Stimulated activated naive CD8-positive, alpha-beta T cell treated with anti-CD3 and anti-CD28 coated beads, Interleukin-15, amount 100 ng/mL, for 72 hours (primary cell): ENCODE results near the gene TRIM33.
A peak's percentile ranks its signal among the peaks of the same experiment; 100 is the strongest.
"Not testable (repeated sequence)": the region's sequence is repeated elsewhere in the genome, so short reads cannot be mapped to it uniquely, and the experiment has no call there.

ENCODE experiments used
- ATAC-seq: fragments of 150-1000 bp; cut with Tn5 transposase; 2 replicates; pipeline ENCODE4 v1.10.0; 2021; ENCODE audit warnings: mild to moderate bottlenecking, moderate library complexity
- DNase-seq, 2 donors: peaks; one replicate each; pipeline ENCODE4 v3.0.0; 2021 to 2022
- H3K27ac Mint-ChIP-seq, 2 donors: one replicate each; pipeline ENCODE4 v1.8.0; 2022; ENCODE audit warnings: mild to moderate bottlenecking in 2 of 2, mixed read lengths in 2 of 2, moderate library complexity in 2 of 2
- H3K27me3 Mint-ChIP-seq: one replicate; pipeline ENCODE4 v1.8.0; 2022; ENCODE audit warnings: mixed read lengths
- H3K4me1 Mint-ChIP-seq: one replicate; pipeline ENCODE4 v1.8.0; 2022; ENCODE audit warnings: mild to moderate bottlenecking, mixed read lengths
- H3K4me3 Mint-ChIP-seq, 2 donors: one replicate each; pipeline ENCODE4 v1.8.0; 2022; ENCODE audit warnings: mild to moderate bottlenecking in 2 of 2, mixed read lengths in 2 of 2, moderate library complexity in 1 of 2
- H3K9me3 Mint-ChIP-seq, 2 donors: one replicate each; pipeline ENCODE4 v1.8.0; 2022; ENCODE audit warnings: mixed read lengths in 2 of 2

Gene TRIM33

GRCh38 chr1:114492978-114493377, 18.0 kb downstream of the TRIM33 start:
- H3K27ac Mint-ChIP-seq: peak overlapping the region in 1 of 2 donors; percentile 59
- ATAC-seq (no peak), DNase-seq (no peak)
- H3K9me3 Mint-ChIP-seq: peaks cover 4 to 9% of the 10 kb centered on the region in 2 donors
- peaks cover 31% of the 10 kb centered on the region for H3K4me1 Mint-ChIP-seq
- H3K4me3 Mint-ChIP-seq: no peak overlapping the region
- H3K27me3 Mint-ChIP-seq: no peaks in the 10 kb centered on the region

DNA sequence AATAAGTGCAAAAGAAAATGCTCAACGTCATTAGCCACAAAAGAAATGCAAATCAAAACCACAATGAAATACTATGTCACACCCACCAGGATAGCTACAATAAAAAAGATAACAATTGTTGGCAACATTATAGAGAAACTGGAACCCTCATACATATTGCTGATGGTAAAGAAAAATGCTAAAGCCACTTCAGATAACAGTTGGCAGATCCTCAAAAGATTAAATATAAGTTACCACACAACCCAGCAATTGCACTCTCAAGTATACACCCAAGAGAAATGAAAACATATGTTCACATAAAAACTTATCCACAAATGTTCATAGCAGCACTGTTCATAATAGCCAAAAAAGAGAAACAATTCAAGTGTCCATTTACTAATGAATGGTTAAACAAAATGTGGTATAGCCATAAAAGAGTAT, 20.7 kb downstream of the TRIM33 start:
- no peak overlapping the region for H3K27ac Mint-ChIP-seq
- H3K27me3 Mint-ChIP-seq: no peaks in the 10 kb centered on the region
- H3K9me3 Mint-ChIP-seq: peaks cover 6 to 9% of the 10 kb centered on the region in 2 donors
- H3K4me3 Mint-ChIP-seq: no peak overlapping the region
- DNase-seq (no peak), ATAC-seq (no peak)
- peaks cover 34% of the 10 kb centered on the region for H3K4me1 Mint-ChIP-seq

GRCh38 chr1:114488739-114489138, 22.3 kb downstream of the TRIM33 start:
- no peak overlapping the region for H3K27ac Mint-ChIP-seq
- DNase-seq (no peak), ATAC-seq (no peak)
- H3K4me3 Mint-ChIP-seq: no peak overlapping the region
- H3K9me3 Mint-ChIP-seq: peaks cover 5 to 6% of the 10 kb centered on the region in 2 donors
- H3K4me1 Mint-ChIP-seq: peaks cover 34% of the 10 kb centered on the region
- H3K27me3 Mint-ChIP-seq: no peaks in the 10 kb centered on the region

DNA sequence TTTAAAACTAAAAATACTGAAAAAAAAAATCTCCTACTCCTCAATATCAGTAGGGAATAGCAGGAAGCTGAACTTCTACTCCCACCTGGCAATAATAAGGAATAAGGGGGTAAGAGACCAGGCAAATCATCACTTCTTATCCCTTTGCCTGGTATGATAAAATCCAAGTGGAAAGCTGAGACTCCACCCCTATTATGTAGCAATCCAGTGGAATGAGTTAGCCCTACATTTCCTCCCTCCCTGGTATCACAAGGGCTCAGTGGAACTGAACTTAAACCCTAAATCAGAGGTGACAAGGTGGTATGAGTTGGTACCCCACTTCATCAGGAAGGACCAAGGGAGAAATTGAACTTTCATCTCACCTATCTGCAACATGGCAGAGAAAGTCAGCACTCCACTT, 25.7 kb downstream of the TRIM33 start:
- DNase-seq: no peak
- Mint-ChIP-seq H3K27me3 (no peaks in the 10 kb centered on the region), H3K27ac (no peak overlapping the region), H3K9me3 (peaks cover 4 to 13% of the 10 kb centered on the region in 2 donors), H3K4me3 (no peak overlapping the region), H3K4me1 (peaks cover 45% of the 10 kb centered on the region)
- ATAC-seq: no peak

DNA sequence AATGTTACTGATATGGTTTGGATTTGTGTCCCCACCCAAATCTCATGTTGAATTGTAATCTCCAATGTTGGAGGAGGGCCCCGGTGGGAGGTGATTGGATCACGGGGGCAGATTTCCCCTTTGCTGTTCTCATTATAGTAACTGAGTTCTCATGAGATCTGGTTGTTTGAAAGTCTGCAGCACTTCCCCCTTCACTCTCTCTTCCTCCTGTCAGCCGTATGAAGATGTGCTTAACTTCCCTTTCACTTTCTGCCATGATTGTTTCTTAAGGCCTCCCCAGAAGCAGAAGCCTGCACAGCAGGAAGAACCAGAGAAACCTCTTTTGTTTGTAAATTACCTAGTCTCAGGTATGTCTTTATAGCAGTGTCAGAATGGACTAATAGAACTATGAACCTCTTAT, 28.4 kb downstream of the TRIM33 start:
- Mint-ChIP-seq H3K4me1 (peaks cover 40% of the 10 kb centered on the region), H3K4me3 (peak overlapping the region; percentile 16 to 17), H3K9me3 (peaks cover 14 to 20% of the 10 kb centered on the region in 2 donors), H3K27ac (peak overlapping the region in 1 of 2 donors; percentile 5), H3K27me3 (no peaks in the 10 kb centered on the region)
- ATAC-seq (peak; percentile 42), DNase-seq (no peak)

GRCh38 chr1:114479636-114480035, 31.4 kb downstream of the TRIM33 start:
- not testable (repeated sequence) for H3K27me3 Mint-ChIP-seq, H3K27ac Mint-ChIP-seq, H3K4me3 Mint-ChIP-seq, DNase-seq
- peak; percentile 40 for ATAC-seq
- Mint-ChIP-seq H3K4me1 (peaks cover 44% of the 10 kb centered on the region), H3K9me3 (peaks cover 14 to 20% of the 10 kb centered on the region in 2 donors)

- DNase-seq (no peak), ATAC-seq (no peak)
- Mint-ChIP-seq H3K27me3 (no peaks in the 10 kb centered on the region), H3K4me3 (no peak overlapping the region), H3K27ac (no peak overlapping the region), H3K9me3 (peaks cover 14 to 20% of the 10 kb centered on the region in 2 donors), H3K4me1 (peaks cover 44% of the 10 kb centered on the region)
Measured at GRCh38 chr1:114479134-114479533, 31.9 kb downstream of the TRIM33 start.

GRCh38 chr1:114473796-114474195, 37.2 kb downstream of the TRIM33 start:
- H3K27ac Mint-ChIP-seq: no peak overlapping the region
- H3K4me1 Mint-ChIP-seq: peaks cover 43% of the 10 kb centered on the region
- DNase-seq (no peak), ATAC-seq (no peak)
- H3K9me3 Mint-ChIP-seq: peaks cover under 1 to 6% of the 10 kb centered on the region in 2 donors
- no peak overlapping the region for H3K4me3 Mint-ChIP-seq
- H3K27me3 Mint-ChIP-seq: no peaks in the 10 kb centered on the region

DNA sequence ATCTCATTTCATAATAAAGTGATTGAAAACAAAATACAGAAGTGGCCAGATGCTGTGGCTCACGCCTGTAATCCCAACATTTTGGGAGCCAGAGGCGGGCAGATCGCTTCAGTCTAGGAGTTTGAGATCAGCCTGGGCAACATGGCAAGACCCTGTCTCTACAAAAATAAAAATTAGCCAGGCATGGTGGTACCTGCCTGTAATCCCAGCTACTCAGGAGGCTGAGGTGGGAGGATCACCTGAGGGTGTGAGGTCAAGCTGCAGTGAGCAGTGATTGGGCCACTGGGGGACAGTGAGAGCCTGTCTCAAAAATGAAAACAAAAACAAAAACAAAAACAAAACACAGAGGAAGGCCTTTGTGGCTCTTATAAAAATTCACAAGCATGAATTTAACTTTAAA, 38.6 kb downstream of the TRIM33 start:
- H3K9me3 Mint-ChIP-seq: peaks cover 0 to 5% of the 10 kb centered on the region in 2 donors
- ATAC-seq: no peak
- no peaks in the 10 kb centered on the region for H3K27me3 Mint-ChIP-seq
- peak overlapping the region in 1 of 2 donors; percentile 14 for H3K27ac Mint-ChIP-seq
- H3K4me1 Mint-ChIP-seq: peaks cover 47% of the 10 kb centered on the region
- no peak for DNase-seq
- H3K4me3 Mint-ChIP-seq: no peak overlapping the region

GRCh38 chr1:114470681-114471080, 40.3 kb downstream of the TRIM33 start:
- no peak for ATAC-seq

DNA sequence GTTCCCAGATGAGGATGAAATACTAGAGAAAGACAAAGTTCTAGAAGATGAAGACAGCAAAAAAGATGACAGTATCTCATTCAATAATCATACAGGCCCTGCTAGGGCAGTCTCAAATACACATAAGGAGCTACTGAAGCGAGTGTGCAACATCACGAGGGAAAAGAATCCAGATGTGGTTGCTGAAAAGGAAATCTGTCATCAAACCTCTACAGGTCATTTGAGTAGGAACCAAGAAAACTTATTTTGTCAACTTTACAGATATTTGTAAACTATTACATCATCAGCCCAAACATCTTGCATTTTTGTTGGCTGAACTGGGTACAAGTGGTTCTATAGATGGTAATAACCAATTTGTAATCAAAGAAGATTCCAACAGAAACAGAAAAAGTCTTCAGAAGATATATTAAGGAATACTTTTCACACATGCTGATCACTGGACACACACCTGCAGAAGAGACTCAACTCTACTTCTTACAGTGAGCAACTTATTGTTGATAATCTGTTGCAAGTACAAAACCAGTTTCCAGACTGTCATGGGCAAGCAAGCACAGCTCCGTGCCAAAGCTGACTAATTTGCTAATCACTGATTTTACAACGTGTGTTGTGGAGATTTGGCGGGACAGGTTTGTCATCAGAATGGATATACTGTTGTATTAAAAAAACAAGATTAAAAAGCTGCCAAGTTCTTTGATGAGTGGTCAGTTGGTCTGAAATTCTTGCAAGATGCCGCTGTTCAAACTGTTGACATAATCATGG, 42.1 kb downstream of the TRIM33 start:
- Mint-ChIP-seq H3K27ac (no peak overlapping the region), H3K4me1 (peaks cover 47% of the 10 kb centered on the region)
- ATAC-seq: peak; percentile 88

More at GRCh38 chr1:114470681-114471080, 40.3 kb downstream of the TRIM33 start:
- peaks cover 49% of the 10 kb centered on the region for H3K4me1 Mint-ChIP-seq
- no peak overlapping the region for H3K4me3 Mint-ChIP-seq
- no peak overlapping the region for H3K27ac Mint-ChIP-seq
- no peaks in the 10 kb centered on the region for H3K27me3 Mint-ChIP-seq
- DNase-seq: no peak
- peaks cover 0 to 5% of the 10 kb centered on the region in 2 donors for H3K9me3 Mint-ChIP-seq

GRCh38 chr1:114468047-114468446, 43.0 kb downstream of the TRIM33 start:
- Mint-ChIP-seq H3K9me3 (no peaks in the 10 kb centered on the region), H3K4me3 (peak overlapping the region; percentile 30 to 36), H3K4me1 (peaks cover 39% of the 10 kb centered on the region), H3K27ac (peak overlapping the region in 1 of 2 donors; percentile 89), H3K27me3 (no peaks in the 10 kb centered on the region)
- peak; percentile 67 for ATAC-seq
- no peak for DNase-seq

More for the DNA sequence above, 42.1 kb downstream of the TRIM33 start:
- peak in 1 of 2 donors; percentile 26 for DNase-seq
- Mint-ChIP-seq H3K4me3 (peak overlapping the region in 1 of 2 donors; percentile 36), H3K27me3 (no peaks in the 10 kb centered on the region), H3K9me3 (peaks cover 0 to 5% of the 10 kb centered on the region in 2 donors)

DNA sequence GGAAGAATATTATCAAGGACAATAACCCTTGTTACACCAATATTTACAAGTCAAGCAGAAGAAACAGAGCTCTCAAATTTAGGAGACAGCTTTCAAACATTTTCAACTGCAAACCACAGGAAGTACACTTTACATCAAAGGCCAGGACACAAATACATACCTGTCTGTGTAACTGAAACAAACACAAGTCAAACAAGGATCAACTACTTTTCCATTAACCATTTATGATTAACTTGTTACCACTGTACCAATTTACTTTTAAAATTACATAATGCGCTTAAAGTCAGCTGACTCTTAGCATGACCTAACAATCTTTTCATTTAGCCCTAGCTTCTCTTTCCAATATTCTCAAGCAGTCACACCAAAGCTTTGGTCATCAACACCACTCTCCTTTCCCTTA, 43.5 kb downstream of the TRIM33 start:
- no peak for ATAC-seq
- peaks cover 39% of the 10 kb centered on the region for H3K4me1 Mint-ChIP-seq

GRCh38 chr1:114466334-114467014, 44.5 kb downstream of the TRIM33 start:
- H3K27me3 Mint-ChIP-seq: no peaks in the 10 kb centered on the region
- ATAC-seq (no peak), DNase-seq (no peak)
- H3K27ac Mint-ChIP-seq: no peak overlapping the region
- peaks cover 39% of the 10 kb centered on the region for H3K4me1 Mint-ChIP-seq
- H3K9me3 Mint-ChIP-seq: no peaks in the 10 kb centered on the region
- H3K4me3 Mint-ChIP-seq: no peak overlapping the region

More for the DNA sequence above, 43.5 kb downstream of the TRIM33 start:
- Mint-ChIP-seq H3K27ac (no peak overlapping the region), H3K27me3 (no peaks in the 10 kb centered on the region), H3K4me3 (peak overlapping the region; percentile 30 to 36), H3K9me3 (no peaks in the 10 kb centered on the region)
- no peak for DNase-seq

- H3K9me3 Mint-ChIP-seq: no peaks in the 10 kb centered on the region
- no peaks in the 10 kb centered on the region for H3K27me3 Mint-ChIP-seq
- ATAC-seq (no peak), DNase-seq (no peak)
- peaks cover 27% of the 10 kb centered on the region for H3K4me1 Mint-ChIP-seq
- H3K27ac Mint-ChIP-seq: no peak overlapping the region
- H3K4me3 Mint-ChIP-seq: no peak overlapping the region
Measured at GRCh38 chr1:114462963-114463362, 48.0 kb downstream of the TRIM33 start.

DNA sequence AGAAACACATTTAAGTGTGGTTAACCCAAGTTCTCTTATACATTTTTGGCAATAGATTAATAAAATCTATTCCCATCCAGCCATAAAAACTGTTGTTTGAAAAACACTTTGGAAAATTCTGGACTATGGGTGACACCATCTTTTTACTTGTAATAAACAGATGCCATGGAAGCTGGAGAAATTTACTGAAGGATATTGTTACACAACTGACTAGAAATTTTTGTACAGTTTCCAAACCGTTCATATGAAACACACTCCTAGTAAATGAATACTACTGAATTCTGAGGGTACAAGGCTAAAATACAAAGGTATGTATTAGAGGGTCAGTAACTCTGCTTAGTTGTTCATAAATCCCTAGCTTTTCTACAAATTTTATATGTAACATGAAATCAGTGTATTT, 48.7 kb downstream of the TRIM33 start:
- DNase-seq: no peak
- Mint-ChIP-seq H3K27me3 (no peaks in the 10 kb centered on the region), H3K4me3 (no peak overlapping the region), H3K9me3 (no peaks in the 10 kb centered on the region), H3K27ac (no peak overlapping the region), H3K4me1 (peaks cover 22% of the 10 kb centered on the region)
- ATAC-seq: no peak
